Fibroblast of the aortic adventitia (primary cell): ENCODE results near the gene APOL4. TPM values are rescaled to one million over a fixed set of nuclear protein-coding genes. Genes with fewer than 3 reads are reported as not detected.
"Not testable (repeated sequence)": the region's sequence is repeated elsewhere in the genome, so short reads cannot be mapped to it uniquely, and the experiment has no call there.

ENCODE experiments used
- DNase-seq: peaks from one replicate; pipeline ENCODE4 v3.0.0-alpha.2; 2010; ENCODE audit warnings: low read depth
- H3K4me3 ChIP-seq: 2 replicates; pipeline ENCODE4 v1.5.1; 2011; ENCODE audit warnings: low read depth, mild to moderate bottlenecking, control low read depth, low read length, moderate library complexity
- total RNA-seq: library from RNA; depleted of rRNA; stranded (reverse); fragments of >200 nt; gene quantifications from 2 replicates; pipeline ENCODE4 v1.2.3, GENCODE V29; 2012; ENCODE audit warnings: low replicate concordance
- TF ChIP-seq, protein P1 (sequence below): IDR thresholded peaks from 2 replicates; pipeline ENCODE4 v1.5.1; 2011; ENCODE audit warnings: mild to moderate bottlenecking, low read length, control low read depth, inconsistent platforms; ENCODE audit not compliant: insufficient read depth

Gene APOL4, protein sequence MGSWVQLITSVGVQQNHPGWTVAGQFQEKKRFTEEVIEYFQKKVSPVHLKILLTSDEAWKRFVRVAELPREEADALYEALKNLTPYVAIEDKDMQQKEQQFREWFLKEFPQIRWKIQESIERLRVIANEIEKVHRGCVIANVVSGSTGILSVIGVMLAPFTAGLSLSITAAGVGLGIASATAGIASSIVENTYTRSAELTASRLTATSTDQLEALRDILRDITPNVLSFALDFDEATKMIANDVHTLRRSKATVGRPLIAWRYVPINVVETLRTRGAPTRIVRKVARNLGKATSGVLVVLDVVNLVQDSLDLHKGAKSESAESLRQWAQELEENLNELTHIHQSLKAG
- total RNA-seq: 2.0 and 3.1 TPM in 2 replicates

DNA sequence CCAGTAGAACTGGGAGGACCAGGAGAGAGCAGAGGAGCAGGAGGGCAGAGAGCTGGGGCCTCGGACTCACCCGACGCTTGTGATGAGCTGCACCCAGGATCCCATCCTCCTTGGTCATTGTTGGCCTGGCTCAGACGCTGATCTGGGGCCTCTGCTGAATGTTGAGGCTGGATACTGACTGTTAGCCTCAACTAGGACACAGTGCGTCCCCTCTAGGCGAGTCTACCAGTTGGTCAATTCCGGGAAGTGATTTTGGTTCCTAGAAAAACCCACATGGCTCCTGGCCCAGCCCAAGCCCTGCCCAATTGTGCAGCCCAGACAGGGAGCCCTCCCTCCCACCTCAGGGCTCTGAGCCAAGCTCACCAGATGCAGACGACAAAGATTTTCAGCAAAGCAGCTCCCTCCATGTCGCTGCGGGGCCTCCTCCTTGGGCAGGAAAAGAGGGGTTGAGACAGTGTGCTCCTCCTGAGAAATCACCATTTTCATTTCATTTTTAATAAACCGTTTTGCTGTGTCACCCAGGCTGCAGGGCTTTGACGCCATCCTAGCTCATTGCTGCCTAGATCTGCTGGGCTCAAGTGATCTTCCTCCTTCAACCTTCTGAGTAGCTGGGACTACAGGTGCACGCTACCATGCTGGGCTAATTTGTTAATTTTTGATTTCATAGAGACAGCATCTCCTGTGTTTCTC lies at the start of gene APOL4:
TSS of gene APOL4 (minus strand) at position 180 of the 690 bp plus-strand sequence. CDS start at position 105, 75 bp downstream.
- H3K4me3 ChIP-seq: peak within 1 kb of the TSS; percentile 48
- TF ChIP-seq, protein P1, sequence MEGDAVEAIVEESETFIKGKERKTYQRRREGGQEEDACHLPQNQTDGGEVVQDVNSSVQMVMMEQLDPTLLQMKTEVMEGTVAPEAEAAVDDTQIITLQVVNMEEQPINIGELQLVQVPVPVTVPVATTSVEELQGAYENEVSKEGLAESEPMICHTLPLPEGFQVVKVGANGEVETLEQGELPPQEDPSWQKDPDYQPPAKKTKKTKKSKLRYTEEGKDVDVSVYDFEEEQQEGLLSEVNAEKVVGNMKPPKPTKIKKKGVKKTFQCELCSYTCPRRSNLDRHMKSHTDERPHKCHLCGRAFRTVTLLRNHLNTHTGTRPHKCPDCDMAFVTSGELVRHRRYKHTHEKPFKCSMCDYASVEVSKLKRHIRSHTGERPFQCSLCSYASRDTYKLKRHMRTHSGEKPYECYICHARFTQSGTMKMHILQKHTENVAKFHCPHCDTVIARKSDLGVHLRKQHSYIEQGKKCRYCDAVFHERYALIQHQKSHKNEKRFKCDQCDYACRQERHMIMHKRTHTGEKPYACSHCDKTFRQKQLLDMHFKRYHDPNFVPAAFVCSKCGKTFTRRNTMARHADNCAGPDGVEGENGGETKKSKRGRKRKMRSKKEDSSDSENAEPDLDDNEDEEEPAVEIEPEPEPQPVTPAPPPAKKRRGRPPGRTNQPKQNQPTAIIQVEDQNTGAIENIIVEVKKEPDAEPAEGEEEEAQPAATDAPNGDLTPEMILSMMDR: no peak
- DNase-seq: peak; percentile 79

DNA sequence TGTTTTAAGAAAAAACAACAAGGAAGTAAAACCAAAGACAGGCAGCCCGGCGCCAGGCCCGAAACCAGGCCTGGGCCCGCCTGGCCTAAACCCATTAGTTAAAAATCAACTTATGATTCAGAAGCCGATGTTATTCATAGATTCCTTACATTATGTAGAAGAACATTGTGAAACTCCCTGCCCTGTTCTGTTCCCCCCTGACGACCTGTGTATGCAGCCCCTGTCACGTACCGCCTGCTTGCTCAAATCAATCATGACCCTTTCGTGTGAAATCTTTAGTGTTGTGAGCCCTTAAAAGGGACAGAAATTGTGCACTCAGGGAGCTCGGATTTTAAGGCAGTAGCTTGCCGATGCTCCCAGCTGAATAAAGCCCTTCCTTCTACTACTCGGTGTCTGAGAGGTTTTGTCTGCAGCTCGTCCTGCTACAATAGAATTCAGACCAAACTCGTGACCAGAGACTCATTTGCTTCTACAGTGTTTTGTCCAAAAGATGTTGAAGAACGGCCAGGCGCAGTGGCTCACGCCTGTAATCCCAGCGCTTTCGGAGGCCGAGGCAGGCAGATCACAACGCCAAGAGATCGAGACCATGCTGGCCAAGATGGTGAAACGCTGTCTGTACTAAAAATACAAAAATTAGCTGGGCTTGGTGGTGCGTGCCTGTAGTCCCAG lies 48.8 kb upstream of the APOL4 start:
- not testable (repeated sequence) for H3K4me3 ChIP-seq

DNA sequence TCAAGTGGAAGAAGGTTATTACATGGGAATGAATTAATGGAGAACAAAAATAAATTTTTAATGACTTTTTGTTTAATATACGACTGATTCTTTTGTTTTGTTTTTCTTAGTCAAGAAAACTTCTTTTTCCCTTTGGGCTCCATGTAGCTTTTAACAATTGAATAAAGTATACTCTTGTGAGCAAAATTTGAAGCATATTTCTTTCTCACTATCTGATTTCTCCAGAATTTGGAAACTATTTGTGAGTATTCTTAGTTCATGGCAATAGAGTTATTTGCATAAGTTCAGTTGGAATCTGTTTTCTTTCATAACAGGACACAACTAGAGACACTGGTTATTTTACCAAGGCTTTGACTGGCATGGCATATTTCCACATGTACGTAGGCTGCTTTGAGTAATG lies 47.6 kb upstream of the APOL4 start:
- DNase-seq: no peak
- no peak overlapping the region for H3K4me3 ChIP-seq
- TF ChIP-seq, protein P1: no peak

More for the DNA sequence above, 48.8 kb upstream of the APOL4 start:
- DNase-seq: not testable (repeated sequence)

DNA sequence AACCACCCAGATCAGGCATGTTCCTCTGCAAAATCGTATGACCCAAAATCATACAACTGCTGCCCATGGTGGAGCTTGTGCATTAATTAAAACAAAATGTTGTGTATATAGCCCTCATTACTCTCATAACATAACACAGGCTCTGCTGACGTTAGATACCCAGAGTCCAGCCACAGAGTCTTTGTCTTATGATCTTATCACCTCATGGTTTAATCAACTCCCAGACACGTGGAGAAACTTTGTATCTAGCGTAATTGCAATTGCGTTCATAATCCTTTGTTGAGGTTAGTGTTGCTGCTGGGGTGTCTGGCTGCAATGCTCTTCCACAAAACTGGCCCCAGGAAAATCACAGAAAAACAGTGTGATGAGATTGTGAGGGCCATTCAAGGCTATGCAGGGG lies 46.3 kb upstream of the APOL4 start:
- TF ChIP-seq, protein P1: no peak
- H3K4me3 ChIP-seq: no peak overlapping the region
- no peak for DNase-seq

DNA sequence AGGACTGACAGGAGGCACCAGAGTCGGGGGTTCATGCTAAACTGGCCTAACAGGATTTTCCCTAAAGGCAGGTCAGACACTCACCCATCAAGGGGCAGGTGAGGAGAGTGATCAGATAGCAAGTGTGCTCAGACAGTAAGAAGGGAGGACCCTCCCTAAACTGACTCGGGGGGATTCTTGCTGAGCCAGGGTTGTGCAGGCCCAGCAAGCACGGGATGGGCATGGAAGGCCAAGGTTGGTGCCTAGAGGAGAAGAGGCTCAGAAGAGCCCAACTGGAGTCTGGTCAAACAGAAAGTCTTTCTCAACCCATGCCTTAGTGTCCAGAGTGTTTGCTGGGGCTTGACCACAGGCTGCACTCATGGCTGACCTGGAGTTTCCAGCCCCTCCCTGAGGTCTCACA lies 45.1 kb upstream of the APOL4 start:
- no peak for DNase-seq
- TF ChIP-seq, protein P1: no peak

DNA sequence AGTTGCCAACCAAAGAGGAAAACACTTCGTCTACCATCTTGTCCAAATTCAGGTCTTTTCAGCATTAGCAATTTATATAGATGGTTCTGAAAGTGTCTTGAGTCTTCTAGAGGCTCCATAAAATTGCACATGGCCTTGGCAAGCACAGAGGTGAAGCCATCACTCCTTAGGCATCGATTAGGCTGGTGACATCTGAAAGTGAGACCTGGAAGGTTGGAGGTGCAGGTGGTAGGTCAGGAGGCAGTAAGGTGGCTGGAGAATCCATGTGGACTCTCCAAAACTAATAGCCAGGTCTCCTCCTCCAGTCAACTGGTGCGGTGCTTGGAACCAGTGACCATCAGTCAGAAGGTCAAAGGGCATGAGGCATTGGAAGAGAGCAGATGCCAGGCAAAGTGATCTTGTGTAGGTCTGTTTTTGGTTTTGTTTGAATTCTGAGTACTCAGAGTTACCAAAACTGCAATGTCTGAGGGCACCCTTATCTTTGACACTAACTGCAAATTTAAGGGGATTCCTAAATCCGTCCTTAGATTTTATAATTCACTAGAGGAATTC lies 44.3 kb upstream of the APOL4 start:
- DNase-seq: no peak
- TF ChIP-seq, protein P1: no peak
- no peak overlapping the region for H3K4me3 ChIP-seq

More for the DNA sequence above, 45.1 kb upstream of the APOL4 start:
- no peak overlapping the region for H3K4me3 ChIP-seq
